GM21447 (cell line): ENCODE data around the gene THAP12.

Experiments
- ATAC-seq: cut with Tn5 transposase; IDR thresholded peaks from one replicate; pipeline ENCODE4 v1.9.1; 2021; ENCODE audit not compliant: unreplicated experiment

Gene THAP12

DNA sequence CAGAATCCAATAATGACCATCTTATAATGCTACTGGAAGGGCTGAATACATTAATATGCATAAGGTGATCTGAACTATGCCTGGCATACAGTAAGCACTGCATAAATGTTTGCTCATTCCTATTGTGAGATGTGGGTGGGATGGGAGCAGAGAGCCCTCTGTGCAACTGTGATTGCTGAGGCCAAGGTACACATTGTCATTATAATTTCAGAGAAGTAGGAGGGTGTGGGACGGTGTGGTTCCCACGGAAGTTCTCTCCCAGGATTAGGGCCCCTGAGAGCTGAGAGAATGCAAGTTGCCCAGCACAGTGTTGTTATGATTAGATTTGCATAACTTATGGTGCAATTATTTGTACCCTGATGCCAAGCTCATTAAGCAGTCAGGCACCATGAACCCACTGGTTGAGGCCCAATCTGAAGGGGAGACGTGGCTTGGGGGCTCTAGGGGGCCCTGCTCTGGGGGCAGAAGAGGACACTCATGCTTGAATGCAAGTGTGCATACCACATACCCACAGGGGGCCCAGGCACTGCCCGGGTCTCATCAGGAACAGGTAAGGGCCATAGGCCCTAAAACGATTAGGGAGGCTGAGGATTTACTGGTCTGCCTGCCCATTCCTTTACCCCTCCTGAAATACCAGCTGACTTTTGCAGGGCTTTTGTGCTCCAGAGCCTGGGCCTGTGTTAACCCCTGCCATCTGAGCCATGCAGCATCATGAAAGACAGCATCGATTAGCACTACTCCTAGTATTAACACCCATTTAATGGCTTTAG lies 72.8 kb downstream of the THAP12 start:
- no peak for ATAC-seq

DNA sequence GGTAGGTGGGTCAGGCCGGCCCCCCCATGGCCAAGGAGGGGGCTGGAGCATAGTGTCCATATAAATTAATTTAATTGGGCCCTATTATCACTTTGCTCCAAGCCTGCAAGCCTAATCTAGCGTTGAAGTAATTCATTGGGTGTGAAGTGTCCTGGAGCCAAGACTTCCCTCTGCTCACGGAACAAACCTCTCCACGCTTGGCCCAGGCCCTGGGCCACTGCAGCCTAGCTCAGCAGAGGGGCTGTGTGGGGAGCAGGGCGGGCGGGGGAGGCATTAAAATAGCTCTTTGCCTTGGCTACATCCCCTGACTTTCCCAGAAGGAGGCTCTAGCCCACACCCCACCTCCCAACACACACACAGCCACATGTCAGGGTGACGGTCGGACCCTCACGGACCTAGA lies 73.5 kb downstream of the THAP12 start:
- no peak for ATAC-seq

DNA sequence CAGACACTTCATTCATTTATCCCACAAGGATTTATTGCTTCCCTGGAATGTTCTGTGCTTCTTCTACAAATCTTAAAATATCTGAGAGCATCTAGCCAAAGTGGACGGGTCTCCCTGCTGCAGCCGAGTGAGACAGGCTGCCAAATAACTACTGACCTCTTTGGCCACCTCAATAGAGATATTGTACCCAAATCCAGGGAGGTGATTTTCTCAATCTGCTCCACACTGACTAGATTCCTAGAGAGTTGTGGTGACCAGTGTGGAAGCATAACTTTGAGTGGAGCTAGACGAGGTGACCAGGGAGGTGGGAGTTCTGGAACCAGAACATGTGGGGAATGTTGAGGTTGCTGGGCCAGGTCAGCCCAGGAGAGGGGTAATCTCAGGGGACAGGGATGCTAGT lies 77.5 kb downstream of the THAP12 start:
- no peak for ATAC-seq

DNA sequence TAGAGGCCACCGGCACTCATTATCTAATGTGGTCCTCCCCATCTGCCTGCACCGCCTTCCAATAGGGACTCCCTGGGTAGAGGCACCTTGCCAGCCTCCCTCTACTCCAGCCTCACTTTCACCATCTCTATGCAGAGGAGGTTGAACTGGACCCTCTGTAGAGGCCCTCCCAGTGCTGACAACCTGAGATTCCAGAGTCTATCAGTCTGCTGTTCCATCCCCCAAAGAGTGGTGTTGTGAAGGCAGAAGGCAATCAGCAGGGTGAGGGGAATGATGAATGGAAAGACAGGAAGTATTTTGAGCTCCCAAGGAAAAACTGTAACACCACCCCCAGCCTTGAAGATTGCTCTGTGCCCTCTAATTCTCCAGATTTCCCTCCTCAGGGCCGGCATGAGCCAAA lies 77.9 kb downstream of the THAP12 start:
- no peak for ATAC-seq
